HCT116 (cell line): Measurements from ENCODE around the gene SHROOM1. TPM values are rescaled to one million over a fixed set of nuclear protein-coding genes. Genes with fewer than 3 reads are reported as not detected.

Experiments
- ATAC-seq: fragments of 200-7000 bp; cut with Tn5 transposase; 2 replicates; pipeline ENCODE4 v1.9.1; 2020; ENCODE audit warnings: mild to moderate bottlenecking, moderate library complexity
- BruUV-seq: library from RNA; stranded (reverse); fragments of 400-500 nt; replicated peaks from 2 replicates; lab custom pipeline; 2021; lab: Mats Ljungman, UMichigan
- CTCF ChIA-PET: fragments of 300-600 bp; sonication (Branson Sonifier 250); formaldehyde crosslinking; loops from one replicate; lab custom pipeline; 2021; ENCODE audit warnings: antibody characterized with exemption; lab: Charles Lee
- POLR2A ChIA-PET: fragments of 300-600, 350-600 bp; sonication (Branson Sonifier 250); formaldehyde crosslinking; loops from one replicate; lab custom pipeline; 2021; ENCODE audit warnings: antibody characterized with exemption; lab: Charles Lee
- RAD21 ChIA-PET, 2 experiments: fragments of 300-600 bp; sonication (Branson Sonifier 250); formaldehyde crosslinking; loops; one replicate each; lab custom pipeline; 2023; ENCODE audit warnings: low total read pairs in 2 of 2; ENCODE audit not compliant: uncharacterized antibody in 2 of 2, unreplicated experiment in 2 of 2, low non-redundant PET in 1 of 2; lab: Charles Lee
- DNase-seq: peaks from one replicate; pipeline ENCODE4 v3.0.0-alpha.2; 2010; ENCODE audit warnings: low read depth, low spot score
- H2AFZ ChIP-seq: fragments of 200-600 bp; shearing (Covaris generic), sonication (generic); 2 replicates; pipeline ENCODE4 v1.6.1; 2017; ENCODE audit warnings: low read depth, mixed run types, mixed read lengths, antibody characterized with exemption, low read length; ENCODE audit not compliant: poor library complexity, severe bottlenecking
- H3K27ac ChIP-seq: 2 replicates; pipeline ENCODE4 v1.5.1; 2012; ENCODE audit warnings: low read depth, low read length
- H3K27me3 ChIP-seq: fragments of 200-600 bp; sonication (generic); 2 replicates; pipeline ENCODE4 v1.6.1; 2016; ENCODE audit warnings: mixed run types, low read length, mixed read lengths; ENCODE audit not compliant: insufficient read depth
- H3K36me3 ChIP-seq, 2 experiments: fragments of 200-500 bp in 1 of 2; fragments of 200-600 bp in 1 of 2; sonication (Bioruptor generic) in 1 of 2; sonication (generic) in 1 of 2; 2 replicates each; pipeline versions ENCODE4 v1.5.1 to v1.6.1; 2014 to 2016; ENCODE audit warnings: low read length in 2 of 2, inconsistent platforms in 1 of 2, mixed read lengths in 1 of 2, mixed run types in 1 of 2; ENCODE audit not compliant: insufficient read depth in 2 of 2, control insufficient read depth in 1 of 2
- H3K4me1 ChIP-seq, 2 experiments: fragments of 200-600 bp in 1 of 2; sonication (generic) in 1 of 2; 2 replicates each; pipeline versions ENCODE4 v1.5.1 to v1.6.1; 2012 to 2017; ENCODE audit warnings: low read length in 2 of 2, inconsistent platforms in 1 of 2, mild to moderate bottlenecking in 1 of 2, mixed read lengths in 1 of 2, mixed run types in 1 of 2, moderate library complexity in 1 of 2; ENCODE audit not compliant: insufficient read depth in 2 of 2, control insufficient read depth in 1 of 2
- H3K4me2 ChIP-seq: fragments of 200-600 bp; sonication (generic); 2 replicates; pipeline ENCODE4 v1.6.1; 2017; ENCODE audit warnings: mixed run types, low read length, mixed read lengths
- H3K4me3 ChIP-seq, 2 experiments: fragments of 200-600 bp in 1 of 2; sonication (generic) in 1 of 2; replicated peaks in 1 of 2; 2 replicates each; pipeline ENCODE4 v1.5.1; 2011 to 2016; ENCODE audit warnings: low read length in 2 of 2, control low read depth in 1 of 2, low read depth in 1 of 2, mild to moderate bottlenecking in 1 of 2, mixed read lengths in 1 of 2, mixed run types in 1 of 2
- H3K79me2 ChIP-seq: fragments of 200-600 bp; sonication (generic); 2 replicates; pipeline ENCODE4 v1.6.1; 2017; ENCODE audit warnings: mild to moderate bottlenecking, mixed run types, low read length, moderate library complexity, mixed read lengths; ENCODE audit not compliant: insufficient read depth
- H3K9ac ChIP-seq: fragments of 200-600 bp; sonication (generic); 2 replicates; pipeline ENCODE4 v1.6.1; 2016; ENCODE audit warnings: low read length, mixed read lengths
- H3K9me2 ChIP-seq: fragments of 200-600 bp; sonication (generic), shearing (Covaris generic); 2 replicates; pipeline ENCODE4 v1.6.1; 2017; ENCODE audit warnings: mixed run types, mild to moderate bottlenecking, moderate library complexity; ENCODE audit not compliant: insufficient read depth
- H3K9me3 ChIP-seq, 2 experiments: fragments of 200-500 bp in 1 of 2; fragments of 200-600 bp in 1 of 2; sonication (Bioruptor generic) in 1 of 2; sonication (generic) in 1 of 2; 2 replicates each; pipeline ENCODE4 v1.6.1; 2014 to 2017; ENCODE audit warnings: low read length in 2 of 2, mixed read lengths in 2 of 2, inconsistent platforms in 1 of 2, low read depth in 1 of 2, mild to moderate bottlenecking in 1 of 2, mixed run types in 1 of 2, moderate library complexity in 1 of 2; ENCODE audit not compliant: control insufficient read depth in 1 of 2, insufficient read depth in 1 of 2
- H4K20me1 ChIP-seq: fragments of 200-600 bp; sonication (generic), shearing (Covaris generic); 2 replicates; pipeline ENCODE4 v1.6.1; 2017; ENCODE audit warnings: mixed run types, mild to moderate bottlenecking, moderate library complexity; ENCODE audit not compliant: insufficient read depth
- EGR1 ChIP-seq: IDR thresholded peaks from 2 replicates; pipeline ENCODE4 v1.6.1; 2012; ENCODE audit warnings: low read depth
- ELF1 ChIP-seq: IDR thresholded peaks from 2 replicates; pipeline ENCODE4 v1.6.1; 2012; ENCODE audit warnings: low read depth, borderline replicate concordance
- FOSL1 ChIP-seq: IDR thresholded peaks from 2 replicates; pipeline ENCODE4 v1.6.1; 2012; ENCODE audit warnings: low read depth
- POLR2AphosphoS5 ChIP-seq: IDR thresholded peaks from 2 replicates; pipeline ENCODE4 v1.6.1; 2011; ENCODE audit warnings: mild to moderate bottlenecking, low read depth, low read length, moderate library complexity
- RAD21 ChIP-seq: IDR thresholded peaks from 2 replicates; pipeline ENCODE4 v1.6.1; 2012; ENCODE audit warnings: low read depth, mild to moderate bottlenecking
- SP1 ChIP-seq: IDR thresholded peaks from 2 replicates; pipeline ENCODE4 v1.6.1; 2012; ENCODE audit warnings: low read depth
- ZNF274 ChIP-seq: fragments of 200-500 bp; sonication (Bioruptor generic); IDR thresholded peaks from 2 replicates; pipeline ENCODE4 v1.6.1; 2014; ENCODE audit warnings: mild to moderate bottlenecking, low read depth, low read length, inconsistent platforms
- intact Hi-C: fragments of 100-400 bp; cut with micrococcal nuclease; formaldehyde crosslinking; loops from 2 replicates; pipeline ENCODE4 v1.10.0; 2022
- total RNA-seq: library from RNA; stranded (reverse); gene quantifications from one replicate; pipeline ENCODE4 v1.2.1, GENCODE V29; 2021; ENCODE audit not compliant: unreplicated experiment
- TF ChIP-seq, protein P1 (sequence below): IDR thresholded peaks from 2 replicates; pipeline ENCODE4 v1.6.1; 2012; ENCODE audit warnings: low read depth
- TF ChIP-seq, protein P2 (sequence below): IDR thresholded peaks from 2 replicates; pipeline ENCODE4 v1.6.1; 2011; ENCODE audit warnings: mild to moderate bottlenecking, low read length, moderate library complexity; ENCODE audit not compliant: insufficient replicate concordance; ENCODE audit errors: extremely low read depth
- TF ChIP-seq, protein P3 (sequence below): IDR thresholded peaks from 2 replicates; pipeline ENCODE4 v1.6.1; 2012
- TF ChIP-seq, protein P4 (sequence below): IDR thresholded peaks from 2 replicates; pipeline ENCODE4 v1.6.1; 2012

The SHROOM1 gene
- total RNA-seq, 1 experiment from 2014 or later: 9.5 TPM

DNA sequence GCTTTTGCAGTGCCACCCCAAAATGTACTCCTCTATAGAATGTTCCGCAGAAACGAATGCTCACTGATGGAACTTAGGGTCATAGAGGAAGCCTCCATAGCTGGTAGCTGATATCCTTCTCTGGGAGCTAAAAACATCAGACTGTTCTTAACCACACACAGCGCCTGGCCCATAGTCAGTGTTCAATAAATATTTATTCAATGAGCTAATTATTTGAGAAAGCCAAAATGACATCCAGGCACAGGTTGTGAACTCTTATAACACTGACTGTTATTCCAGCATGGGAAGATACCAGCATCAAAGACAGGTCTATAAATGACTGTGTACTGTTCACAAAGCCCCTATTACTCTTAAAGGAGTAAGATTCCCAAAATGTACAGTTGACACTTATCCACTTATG lies 22.9 kb upstream of the SHROOM1 start:
- Histone ChIP-seq H3K4me1 (no peaks in the 10 kb centered on the region), H3K4me2 (no peak overlapping the region), H3K27ac (no peak overlapping the region), H3K4me3 (no peak overlapping the region), H3K9me3 (no peaks in the 10 kb centered on the region), H3K79me2 (no peaks in the 10 kb centered on the region), H2AFZ (no peak overlapping the region), H3K9me2 (no peaks in the 10 kb centered on the region), H4K20me1 (no peaks in the 10 kb centered on the region), H3K36me3 (no peaks in the 10 kb centered on the region), H3K27me3 (no peaks in the 10 kb centered on the region), H3K9ac (no peak overlapping the region)
- DNase-seq (no peak), ATAC-seq (no peak)
- intact Hi-C loops: no loop called here
- ChIA-PET POLR2A (no interaction called here), RAD21 (no interaction called here), CTCF (interaction anchor here (1.1 kb wide), 1 partner anchor 11 kb away, joined by 3 read pairs; no protein-coding TSS in a partner anchor)
- TF ChIP-seq, protein P1, sequence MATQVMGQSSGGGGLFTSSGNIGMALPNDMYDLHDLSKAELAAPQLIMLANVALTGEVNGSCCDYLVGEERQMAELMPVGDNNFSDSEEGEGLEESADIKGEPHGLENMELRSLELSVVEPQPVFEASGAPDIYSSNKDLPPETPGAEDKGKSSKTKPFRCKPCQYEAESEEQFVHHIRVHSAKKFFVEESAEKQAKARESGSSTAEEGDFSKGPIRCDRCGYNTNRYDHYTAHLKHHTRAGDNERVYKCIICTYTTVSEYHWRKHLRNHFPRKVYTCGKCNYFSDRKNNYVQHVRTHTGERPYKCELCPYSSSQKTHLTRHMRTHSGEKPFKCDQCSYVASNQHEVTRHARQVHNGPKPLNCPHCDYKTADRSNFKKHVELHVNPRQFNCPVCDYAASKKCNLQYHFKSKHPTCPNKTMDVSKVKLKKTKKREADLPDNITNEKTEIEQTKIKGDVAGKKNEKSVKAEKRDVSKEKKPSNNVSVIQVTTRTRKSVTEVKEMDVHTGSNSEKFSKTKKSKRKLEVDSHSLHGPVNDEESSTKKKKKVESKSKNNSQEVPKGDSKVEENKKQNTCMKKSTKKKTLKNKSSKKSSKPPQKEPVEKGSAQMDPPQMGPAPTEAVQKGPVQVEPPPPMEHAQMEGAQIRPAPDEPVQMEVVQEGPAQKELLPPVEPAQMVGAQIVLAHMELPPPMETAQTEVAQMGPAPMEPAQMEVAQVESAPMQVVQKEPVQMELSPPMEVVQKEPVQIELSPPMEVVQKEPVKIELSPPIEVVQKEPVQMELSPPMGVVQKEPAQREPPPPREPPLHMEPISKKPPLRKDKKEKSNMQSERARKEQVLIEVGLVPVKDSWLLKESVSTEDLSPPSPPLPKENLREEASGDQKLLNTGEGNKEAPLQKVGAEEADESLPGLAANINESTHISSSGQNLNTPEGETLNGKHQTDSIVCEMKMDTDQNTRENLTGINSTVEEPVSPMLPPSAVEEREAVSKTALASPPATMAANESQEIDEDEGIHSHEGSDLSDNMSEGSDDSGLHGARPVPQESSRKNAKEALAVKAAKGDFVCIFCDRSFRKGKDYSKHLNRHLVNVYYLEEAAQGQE: no peak
- TF ChIP-seq EGR1 (no peak), ELF1 (no peak), POLR2AphosphoS5 (no peak), ZNF274 (no peak), RAD21 (no peak), FOSL1 (no peak), SP1 (no peak)
- TF ChIP-seq, protein P2, sequence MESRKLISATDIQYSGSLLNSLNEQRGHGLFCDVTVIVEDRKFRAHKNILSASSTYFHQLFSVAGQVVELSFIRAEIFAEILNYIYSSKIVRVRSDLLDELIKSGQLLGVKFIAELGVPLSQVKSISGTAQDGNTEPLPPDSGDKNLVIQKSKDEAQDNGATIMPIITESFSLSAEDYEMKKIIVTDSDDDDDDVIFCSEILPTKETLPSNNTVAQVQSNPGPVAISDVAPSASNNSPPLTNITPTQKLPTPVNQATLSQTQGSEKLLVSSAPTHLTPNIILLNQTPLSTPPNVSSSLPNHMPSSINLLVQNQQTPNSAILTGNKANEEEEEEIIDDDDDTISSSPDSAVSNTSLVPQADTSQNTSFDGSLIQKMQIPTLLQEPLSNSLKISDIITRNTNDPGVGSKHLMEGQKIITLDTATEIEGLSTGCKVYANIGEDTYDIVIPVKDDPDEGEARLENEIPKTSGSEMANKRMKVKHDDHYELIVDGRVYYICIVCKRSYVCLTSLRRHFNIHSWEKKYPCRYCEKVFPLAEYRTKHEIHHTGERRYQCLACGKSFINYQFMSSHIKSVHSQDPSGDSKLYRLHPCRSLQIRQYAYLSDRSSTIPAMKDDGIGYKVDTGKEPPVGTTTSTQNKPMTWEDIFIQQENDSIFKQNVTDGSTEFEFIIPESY: no peak
- TF ChIP-seq, protein P3, sequence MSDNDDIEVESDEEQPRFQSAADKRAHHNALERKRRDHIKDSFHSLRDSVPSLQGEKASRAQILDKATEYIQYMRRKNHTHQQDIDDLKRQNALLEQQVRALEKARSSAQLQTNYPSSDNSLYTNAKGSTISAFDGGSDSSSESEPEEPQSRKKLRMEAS: no peak
- TF ChIP-seq, protein P4, sequence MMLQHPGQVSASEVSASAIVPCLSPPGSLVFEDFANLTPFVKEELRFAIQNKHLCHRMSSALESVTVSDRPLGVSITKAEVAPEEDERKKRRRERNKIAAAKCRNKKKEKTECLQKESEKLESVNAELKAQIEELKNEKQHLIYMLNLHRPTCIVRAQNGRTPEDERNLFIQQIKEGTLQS: no peak
- BruUV-seq: no TSS peak
